Endothelial cell of umbilical vein (primary cell): ENCODE data around the gene USP37. TPM values are rescaled to one million over a fixed set of nuclear protein-coding genes. Genes with fewer than 3 reads are reported as not detected.

ENCODE experiments used
- BruUV-seq: library from RNA; stranded (reverse); fragments of 400-500 nt; replicated peaks from 2 replicates; lab custom pipeline; 2021; lab: Mats Ljungman, UMichigan
- CTCF ChIA-PET: fragments of 300-600, 350-600 bp; sonication (Branson Sonifier 250); formaldehyde crosslinking; loops from one replicate; lab custom pipeline; 2021; ENCODE audit warnings: antibody characterized with exemption, inconsistent platforms; lab: Charles Lee
- POLR2A ChIA-PET: fragments of 300-600, 350-600 bp; sonication (Branson Sonifier 250); formaldehyde crosslinking; loops from one replicate; lab custom pipeline; 2021; ENCODE audit warnings: antibody characterized with exemption, inconsistent platforms; lab: Charles Lee
- DNase-seq: peaks from one replicate; pipeline ENCODE4 v3.0.0-alpha.2; 2011; ENCODE audit warnings: low read depth, low spot score
- FAIRE-seq: peaks from 2 replicates; lab custom pipeline; 2011; peaks lifted over from hg19 to GRCh38; lab: Jason Lieb, UNC
- H2AFZ ChIP-seq: 2 replicates; pipeline ENCODE4 v1.6.0; 2012; ENCODE audit warnings: low read depth, low read length, control low read depth, inconsistent platforms
- H3K27ac ChIP-seq: 2 replicates; pipeline ENCODE4 v1.5.1; 2011; ENCODE audit warnings: low read depth, mild to moderate bottlenecking, control low read depth, low read length, moderate library complexity; ENCODE audit not compliant: insufficient read depth
- H3K27me3 ChIP-seq, 2 experiments: 2 replicates each; pipeline versions ENCODE4 v1.6.0 to v1.6.1; 2011; ENCODE audit warnings: low read length in 2 of 2, mixed read lengths in 1 of 2; ENCODE audit not compliant: control insufficient read depth in 2 of 2, insufficient read depth in 2 of 2
- H3K36me3 ChIP-seq, 2 experiments: 2 replicates in 1 of 2; 3 replicates in 1 of 2; pipeline ENCODE4 v1.5.1; 2011; ENCODE audit warnings: low read length in 2 of 2, mild to moderate bottlenecking in 1 of 2, moderate library complexity in 1 of 2; ENCODE audit not compliant: control insufficient read depth in 2 of 2, insufficient read depth in 2 of 2; ENCODE audit errors: extremely low read depth in 1 of 2
- H3K4me1 ChIP-seq: 3 replicates; pipeline ENCODE4 v1.5.1; 2011; ENCODE audit warnings: mild to moderate bottlenecking, low read length; ENCODE audit not compliant: control insufficient read depth, insufficient read depth; ENCODE audit errors: extremely low read depth
- H3K4me2 ChIP-seq: 2 replicates; pipeline ENCODE4 v1.6.1; 2011; ENCODE audit warnings: low read length, control low read depth, mixed read lengths; ENCODE audit not compliant: insufficient read depth
- H3K4me3 ChIP-seq, 3 experiments: fragments of 200-600 bp in 1 of 3; sonication (generic), shearing (Covaris generic) in 1 of 3; replicated peaks in 1 of 3; 2 replicates each; pipeline ENCODE4 v1.5.1; 2011 to 2016; ENCODE audit warnings: control low read depth in 3 of 3, low read length in 3 of 3, mild to moderate bottlenecking in 2 of 3, inconsistent platforms in 1 of 3, low read depth in 1 of 3, moderate library complexity in 1 of 3; ENCODE audit not compliant: insufficient read depth in 1 of 3
- H3K79me2 ChIP-seq: 2 replicates; pipeline ENCODE4 v1.6.0; 2012; ENCODE audit warnings: low read length, inconsistent platforms; ENCODE audit not compliant: control insufficient read depth, insufficient read depth
- H3K9ac ChIP-seq: replicated peaks from 2 replicates; pipeline ENCODE3; 2011; ENCODE audit warnings: low read length, control low read depth; ENCODE audit not compliant: insufficient read depth; ENCODE audit errors: extremely low read depth
- H3K9me1 ChIP-seq: replicated peaks from 3 replicates; pipeline ENCODE4 v1.6.0; 2011; ENCODE audit warnings: mild to moderate bottlenecking, low read length; ENCODE audit not compliant: control insufficient read depth, insufficient read depth; ENCODE audit errors: extremely low read depth
- H3K9me3 ChIP-seq: replicated peaks from 2 replicates; pipeline ENCODE4 v1.5.1; 2012; ENCODE audit warnings: low read length, inconsistent platforms; ENCODE audit not compliant: control insufficient read depth, insufficient read depth
- H4K20me1 ChIP-seq: replicated peaks from 2 replicates; pipeline ENCODE3; 2011; ENCODE audit warnings: mild to moderate bottlenecking, low read length; ENCODE audit not compliant: control insufficient read depth, insufficient read depth; ENCODE audit errors: extremely low read depth
- EZH2 ChIP-seq: IDR thresholded peaks from 2 replicates; pipeline ENCODE4 v1.6.1; 2012; ENCODE audit warnings: borderline replicate concordance, low read depth, mild to moderate bottlenecking, moderate library complexity, low read length, inconsistent platforms; ENCODE audit not compliant: severe bottlenecking
- FOS ChIP-seq: IDR thresholded peaks from 2 replicates; pipeline ENCODE4 v1.6.1; 2011; ENCODE audit warnings: mild to moderate bottlenecking, low read length, moderate library complexity, borderline replicate concordance; ENCODE audit not compliant: insufficient read depth
- GATA2 ChIP-seq: IDR thresholded peaks from 2 replicates; pipeline ENCODE4 v1.7.0; 2011; ENCODE audit warnings: low read depth, mild to moderate bottlenecking, moderate library complexity, mixed read lengths, low read length; ENCODE audit not compliant: insufficient read length, insufficient read depth
- JUN ChIP-seq: IDR thresholded peaks from 2 replicates; pipeline ENCODE4 v1.6.1; 2011; ENCODE audit warnings: borderline replicate concordance, low read depth; ENCODE audit not compliant: insufficient read length, insufficient read depth
- MYC ChIP-seq: IDR thresholded peaks from one replicate; pipeline ENCODE4 v1.6.1; 2011; ENCODE audit warnings: mild to moderate bottlenecking, low read depth, low read length
- POLR2A ChIP-seq: IDR thresholded peaks from 2 replicates; pipeline ENCODE4 v1.6.1; 2012; ENCODE audit warnings: low read depth, mild to moderate bottlenecking, control low read depth, low read length
- POLR2AphosphoS5 ChIP-seq: IDR thresholded peaks from 2 replicates; pipeline ENCODE4 v1.6.1; 2012; ENCODE audit warnings: low read depth, mild to moderate bottlenecking, control low read depth, low read length, moderate library complexity; ENCODE audit not compliant: insufficient read depth
- dilution Hi-C: fragments of 300-500 bp; cut with MboI; formaldehyde crosslinking; loops from one replicate; pipeline ENCODE4 v1.15.0; 2019; ENCODE audit warnings: low sequenced_read_pairs; ENCODE audit not compliant: extremely low pct_ligation_motif_present
- intact Hi-C: fragments of 100-400 bp; cut with micrococcal nuclease; formaldehyde crosslinking; loops from one replicate; pipeline ENCODE4 v1.10.0; 2022
- polyA plus RNA-seq, 4 experiments: library from polyadenylated mRNA; depleted of rRNA in 3 of 4; stranded (reverse) in 3 of 4; unstranded in 1 of 4; fragments of >200 nt; gene quantifications; 2 replicates each; pipeline versions ENCODE4 v1.2.1 to v1.2.3, GENCODE V29; 2011 to 2012; ENCODE audit warnings: missing spikeins in 1 of 4
- total RNA-seq: library from RNA; stranded (reverse); gene quantifications from 2 replicates; pipeline ENCODE4 v1.2.3, GENCODE V29; 2021
- TF ChIP-seq, protein P1 (sequence below): IDR thresholded peaks from 2 replicates; pipeline ENCODE4 v1.6.1; 2011; ENCODE audit not compliant: insufficient read depth, insufficient read length
- TF ChIP-seq, protein P2 (sequence below), 2 donors: IDR thresholded peaks; 1 replicate in 1 of 2; 2 replicates in 1 of 2; pipeline ENCODE4 v1.5.1; 2011; ENCODE audit warnings: low read length in 2 of 2, mild to moderate bottlenecking in 2 of 2, moderate library complexity in 2 of 2, control low read depth in 1 of 2, inconsistent platforms in 1 of 2, low read depth in 1 of 2; ENCODE audit not compliant: insufficient read depth in 1 of 2; ENCODE audit errors: extremely low read depth in 1 of 2

The USP37 gene
- total and polyA plus RNA-seq, 2 donors (not counting 3 experiments of a cell fraction or from before 2014, with no cell fraction given), result 1.9 to 14.4 TPM

DNA sequence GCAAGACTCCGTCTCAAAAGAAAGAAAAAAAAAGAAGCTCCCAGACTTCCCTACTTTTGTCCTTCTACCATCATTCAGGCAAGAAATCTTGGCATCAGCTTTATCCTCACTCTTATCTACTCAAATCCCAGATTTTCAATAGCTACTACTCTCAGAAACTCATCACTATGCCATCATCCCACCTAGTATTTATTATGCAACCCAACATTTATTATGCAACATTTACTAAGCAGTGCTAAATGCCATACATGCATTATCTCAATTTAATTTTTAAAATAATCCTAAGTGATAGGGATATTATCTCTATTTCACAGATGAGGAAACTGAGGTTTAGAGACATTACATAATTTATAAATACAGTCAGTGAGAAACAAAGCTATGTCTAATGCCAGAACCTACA lies 4.1 kb downstream of the USP37 start:
- H3K4me1 ChIP-seq, result peaks cover 6% of the 10 kb centered on the region
- peaks cover 22% of the 10 kb centered on the region for H3K79me2 ChIP-seq
- intact Hi-C loops, result loop anchor here (10.0 kb wide), 1 partner anchor 821 kb away; the partner anchor contains the start of gene DNPEP
- CTCF ChIA-PET, result interaction anchor here (0.6 kb wide), 1 partner anchor 41 kb away, joined by 3 read pairs; no protein-coding TSS in a partner anchor
- H3K27ac ChIP-seq, result no peak overlapping the region
- H3K9me1 ChIP-seq, result no peaks in the 10 kb centered on the region
- no peak overlapping the region for H3K4me2 ChIP-seq
- POLR2A ChIA-PET, result no interaction called here
- dilution Hi-C loops, result no loop called here
- no TSS peak for BruUV-seq
- H3K4me3 ChIP-seq, result no peak overlapping the region
- TF ChIP-seq JUN, result no peak
- FAIRE-seq (no peak), DNase-seq (no peak)
- no peaks in the 10 kb centered on the region for H3K9me3 ChIP-seq
- H3K36me3 ChIP-seq, result peaks cover 2 to 6% of the 10 kb centered on the region in 2 experiments
- no peaks in the 10 kb centered on the region for H3K27me3 ChIP-seq
- H3K9ac ChIP-seq, result no peak overlapping the region
- no peaks in the 10 kb centered on the region for H4K20me1 ChIP-seq
- H2AFZ ChIP-seq, result no peak overlapping the region

DNA sequence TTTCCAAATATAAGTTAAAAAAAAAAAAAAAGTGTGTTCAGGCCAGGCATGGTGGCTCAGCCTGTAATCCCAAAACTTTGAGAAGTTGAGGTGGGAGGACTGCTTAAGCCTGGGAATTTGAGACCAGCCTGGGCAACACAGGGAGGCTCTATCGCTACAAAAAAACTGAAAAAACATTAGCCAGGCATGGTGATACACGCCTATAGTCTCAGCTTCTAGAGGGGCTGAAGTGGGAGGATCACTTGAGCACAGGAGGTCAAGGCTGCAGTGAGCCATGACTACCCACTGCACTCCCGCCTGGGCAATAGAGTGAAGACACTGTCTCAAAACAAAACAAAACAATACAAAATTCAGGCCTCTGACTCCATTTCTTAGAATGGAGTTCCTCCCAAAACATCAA lies 9.2 kb downstream of the USP37 start:
- no TSS peak for BruUV-seq
- intact Hi-C loops (no loop called here), dilution Hi-C loops (no loop called here)
- TF ChIP-seq JUN, result no peak
- no peak for TF ChIP-seq EZH2
- TF ChIP-seq, protein P1, sequence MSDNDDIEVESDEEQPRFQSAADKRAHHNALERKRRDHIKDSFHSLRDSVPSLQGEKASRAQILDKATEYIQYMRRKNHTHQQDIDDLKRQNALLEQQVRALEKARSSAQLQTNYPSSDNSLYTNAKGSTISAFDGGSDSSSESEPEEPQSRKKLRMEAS, result no peak
- no peak for TF ChIP-seq FOS
- no peak for TF ChIP-seq POLR2AphosphoS5
- TF ChIP-seq MYC, result no peak
- TF ChIP-seq, protein P2, sequence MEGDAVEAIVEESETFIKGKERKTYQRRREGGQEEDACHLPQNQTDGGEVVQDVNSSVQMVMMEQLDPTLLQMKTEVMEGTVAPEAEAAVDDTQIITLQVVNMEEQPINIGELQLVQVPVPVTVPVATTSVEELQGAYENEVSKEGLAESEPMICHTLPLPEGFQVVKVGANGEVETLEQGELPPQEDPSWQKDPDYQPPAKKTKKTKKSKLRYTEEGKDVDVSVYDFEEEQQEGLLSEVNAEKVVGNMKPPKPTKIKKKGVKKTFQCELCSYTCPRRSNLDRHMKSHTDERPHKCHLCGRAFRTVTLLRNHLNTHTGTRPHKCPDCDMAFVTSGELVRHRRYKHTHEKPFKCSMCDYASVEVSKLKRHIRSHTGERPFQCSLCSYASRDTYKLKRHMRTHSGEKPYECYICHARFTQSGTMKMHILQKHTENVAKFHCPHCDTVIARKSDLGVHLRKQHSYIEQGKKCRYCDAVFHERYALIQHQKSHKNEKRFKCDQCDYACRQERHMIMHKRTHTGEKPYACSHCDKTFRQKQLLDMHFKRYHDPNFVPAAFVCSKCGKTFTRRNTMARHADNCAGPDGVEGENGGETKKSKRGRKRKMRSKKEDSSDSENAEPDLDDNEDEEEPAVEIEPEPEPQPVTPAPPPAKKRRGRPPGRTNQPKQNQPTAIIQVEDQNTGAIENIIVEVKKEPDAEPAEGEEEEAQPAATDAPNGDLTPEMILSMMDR (IDR thresholded peaks at IDR 0.05; ENCODE audit: extremely low read depth in 1 of 2, insufficient read depth in 1 of 2, low read depth in 1 of 2, low read length in 2 of 2), result no peak
- no peak for TF ChIP-seq POLR2A
- TF ChIP-seq GATA2, result no peak
- H3K9me1 ChIP-seq, result no peaks in the 10 kb centered on the region
- no peak overlapping the region for H3K9ac ChIP-seq
- H3K4me2 ChIP-seq, result no peak overlapping the region
- H4K20me1 ChIP-seq, result no peaks in the 10 kb centered on the region
- H3K36me3 ChIP-seq, result peaks cover 2 to 6% of the 10 kb centered on the region in 2 experiments
- no peaks in the 10 kb centered on the region for H3K79me2 ChIP-seq
- FAIRE-seq (no peak), DNase-seq (no peak)
- H3K4me1 ChIP-seq, result peaks cover 11% of the 10 kb centered on the region
- ChIA-PET CTCF (no interaction called here), POLR2A (no interaction called here)
- H2AFZ ChIP-seq, result no peak overlapping the region
- no peaks in the 10 kb centered on the region for H3K27me3 ChIP-seq
- H3K4me3 ChIP-seq, result no peak overlapping the region
- H3K27ac ChIP-seq, result no peak overlapping the region
- no peaks in the 10 kb centered on the region for H3K9me3 ChIP-seq
